Measurements from ENCODE around the gene TRNP1.

The TRNP1 gene

DNA sequence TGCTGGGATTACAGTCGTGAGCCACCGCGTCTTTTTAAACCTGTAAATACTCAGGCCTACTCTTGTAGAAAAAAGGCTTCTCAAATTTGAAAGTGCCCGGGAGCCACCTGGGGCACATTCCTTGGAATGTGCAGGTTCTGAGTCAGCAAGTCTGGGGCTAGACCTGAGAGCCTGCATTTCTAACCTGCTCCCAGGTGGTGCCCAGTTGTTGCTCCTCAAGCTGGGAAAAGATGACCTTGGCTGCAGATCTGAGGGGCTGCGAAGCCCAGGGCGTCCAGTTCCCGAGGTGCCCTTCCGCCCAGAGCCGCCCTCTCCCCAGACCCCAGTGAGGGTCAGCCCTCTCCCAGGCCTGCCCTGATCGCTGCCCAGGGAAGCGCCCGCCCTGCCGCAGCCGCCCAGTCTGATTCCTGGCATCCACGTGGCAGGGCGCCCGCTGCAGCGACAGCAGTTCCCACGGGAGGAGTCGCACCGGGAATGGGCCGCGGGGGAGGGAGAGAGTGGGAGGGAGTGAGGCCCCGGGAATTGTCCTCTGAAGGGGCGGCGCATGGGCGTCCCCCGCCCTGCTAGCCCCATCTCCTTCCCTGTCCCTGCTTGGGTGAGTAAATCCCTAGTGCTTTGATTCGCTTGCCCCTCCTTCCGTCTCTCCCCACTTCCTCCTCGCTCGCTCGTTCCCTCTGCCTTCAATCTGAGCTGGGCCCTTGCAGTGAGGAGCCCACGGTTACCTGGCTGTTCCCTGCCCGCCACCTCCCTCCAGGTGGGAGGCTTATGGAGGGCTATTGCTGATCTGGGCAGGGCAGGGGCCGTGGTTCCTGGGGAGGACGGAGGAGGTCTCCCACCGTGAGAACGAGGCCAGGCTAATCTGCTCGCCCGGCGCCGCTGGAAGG is 38.0 kb downstream of the TRNP1 start:
- no peak for DNase-seq

DNA sequence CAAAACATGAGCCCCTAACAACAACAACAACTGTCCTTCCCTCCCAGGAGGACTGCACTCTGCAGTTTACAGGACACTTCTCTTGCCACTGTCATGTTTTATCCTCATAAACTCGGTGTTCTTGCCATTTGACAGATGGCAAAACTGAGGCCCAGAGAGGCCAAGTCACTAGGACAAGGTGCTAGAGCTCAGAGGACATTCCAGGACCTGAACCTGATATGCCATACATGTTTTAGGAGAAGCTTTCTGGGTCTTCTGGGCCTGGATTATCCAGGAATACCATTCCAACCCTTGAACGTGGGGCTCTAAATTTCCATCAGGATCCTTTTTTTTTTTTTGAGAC is 38.6 kb downstream of the TRNP1 start:
- no peak for DNase-seq

DNA sequence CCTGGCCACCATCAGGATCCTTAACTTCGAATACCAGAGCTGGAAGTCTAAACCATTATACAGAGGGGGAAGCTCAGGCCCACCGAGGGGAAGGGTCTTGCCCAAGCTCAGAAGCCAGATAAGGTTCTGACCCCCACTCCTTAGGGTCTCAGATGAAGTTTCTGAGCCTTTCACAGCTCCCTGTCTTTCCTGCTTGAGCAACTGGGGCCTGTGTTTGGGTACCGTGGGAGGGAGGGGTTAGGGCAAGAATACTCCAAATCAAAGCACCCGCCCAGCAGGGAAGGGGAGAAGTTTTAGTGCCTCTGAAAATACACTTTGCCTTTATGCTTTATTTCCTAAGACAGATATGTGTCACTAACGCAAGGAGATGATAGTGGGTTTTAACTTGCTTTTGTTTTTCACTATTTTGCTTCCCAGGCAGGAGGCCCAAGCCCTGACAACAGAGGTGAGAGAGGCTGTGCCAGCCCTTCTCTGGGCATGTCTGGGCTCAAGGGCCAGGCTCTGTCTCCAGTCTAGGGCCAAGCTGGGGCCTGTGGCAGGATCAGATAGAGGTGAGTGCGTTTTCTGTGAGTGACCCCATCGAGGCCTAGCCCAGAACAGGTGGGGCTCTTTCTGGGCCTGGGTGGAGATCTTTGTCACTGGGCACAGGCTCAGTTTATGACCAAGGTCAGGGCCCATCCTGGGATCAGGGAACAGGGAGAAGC is 39.7 kb downstream of the TRNP1 start:
- DNase-seq = no peak

DNA sequence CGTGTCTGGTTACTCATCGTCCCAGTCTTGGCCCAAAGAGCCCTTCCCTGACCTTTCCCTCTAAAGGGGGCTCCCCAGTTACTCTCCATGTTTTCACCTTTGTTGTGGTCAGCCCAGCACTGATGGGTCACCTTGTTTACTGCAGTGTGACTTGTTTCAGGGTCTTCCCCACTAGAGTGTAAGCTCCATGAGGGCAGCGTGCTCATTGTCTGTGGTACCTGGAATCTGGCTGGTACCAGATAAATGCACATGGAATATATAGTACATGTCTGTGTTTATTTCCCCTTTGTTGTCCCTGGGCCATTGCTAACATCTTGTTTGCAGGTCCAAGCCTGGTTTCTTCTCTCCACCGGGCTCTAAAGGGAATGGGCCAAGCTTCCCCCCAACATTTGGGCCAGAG is 41.9 kb downstream of the TRNP1 start:
- DNase-seq = no peak

DNA sequence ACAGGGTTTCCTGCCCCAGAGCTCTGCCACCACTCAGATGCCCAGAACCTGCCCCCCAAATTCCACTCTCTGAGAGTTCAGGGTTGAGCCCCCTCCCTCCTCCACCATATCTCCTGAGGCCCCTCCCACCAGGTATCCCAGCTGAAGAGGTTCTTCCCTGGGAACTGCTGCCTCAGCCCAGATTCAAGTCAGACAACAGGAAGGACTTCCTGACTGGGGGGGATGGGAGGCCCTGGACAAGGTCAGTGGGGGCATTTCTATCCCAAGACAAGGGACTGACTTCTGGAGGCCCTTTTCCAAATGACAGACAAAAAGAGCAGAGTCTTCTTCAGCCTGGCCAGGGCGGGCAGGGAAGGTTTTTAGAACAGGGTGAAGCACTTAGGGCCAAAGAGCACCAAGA is 43.2 kb downstream of the TRNP1 start:
- no peak for DNase-seq

DNA sequence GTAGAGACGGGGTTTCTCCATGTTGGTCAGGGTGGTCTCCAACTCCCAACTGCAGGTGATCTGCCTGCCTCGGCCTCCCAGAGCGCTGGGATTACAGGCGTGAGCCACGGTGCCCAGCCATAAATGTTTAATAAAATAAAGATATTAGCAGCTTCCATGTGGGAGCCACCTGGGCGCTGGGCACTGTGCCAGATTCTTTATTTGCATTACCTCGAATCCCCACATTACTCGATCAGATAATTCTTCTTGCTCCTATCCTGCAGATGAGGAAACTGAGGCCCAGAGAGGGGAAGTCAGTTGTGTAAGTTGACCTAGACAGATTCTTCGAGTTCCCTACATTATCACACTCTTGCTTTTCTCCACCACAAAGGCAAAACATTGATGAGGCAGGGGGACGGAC is 44.0 kb downstream of the TRNP1 start:
- no peak for DNase-seq

DNA sequence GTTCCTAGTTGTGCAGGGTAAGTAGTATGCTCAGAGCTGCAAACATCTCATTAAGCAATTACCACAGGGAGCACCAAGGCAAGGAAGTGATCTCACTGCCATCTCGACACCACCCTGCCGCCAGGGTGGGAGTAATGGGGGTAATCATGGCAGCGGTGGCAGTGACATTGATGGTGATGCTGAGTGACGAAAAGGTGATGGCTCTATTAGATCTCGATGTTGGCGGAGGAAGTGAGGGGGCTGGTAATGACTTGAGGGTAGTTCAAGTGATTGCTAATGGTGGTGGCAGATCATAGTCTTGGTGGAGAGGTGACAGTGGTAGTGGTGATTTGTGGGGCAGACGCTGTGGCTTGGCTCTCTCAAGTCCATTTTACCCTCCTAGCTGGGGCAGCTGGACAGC is 44.5 kb downstream of the TRNP1 start:
- no peak for DNase-seq

DNA sequence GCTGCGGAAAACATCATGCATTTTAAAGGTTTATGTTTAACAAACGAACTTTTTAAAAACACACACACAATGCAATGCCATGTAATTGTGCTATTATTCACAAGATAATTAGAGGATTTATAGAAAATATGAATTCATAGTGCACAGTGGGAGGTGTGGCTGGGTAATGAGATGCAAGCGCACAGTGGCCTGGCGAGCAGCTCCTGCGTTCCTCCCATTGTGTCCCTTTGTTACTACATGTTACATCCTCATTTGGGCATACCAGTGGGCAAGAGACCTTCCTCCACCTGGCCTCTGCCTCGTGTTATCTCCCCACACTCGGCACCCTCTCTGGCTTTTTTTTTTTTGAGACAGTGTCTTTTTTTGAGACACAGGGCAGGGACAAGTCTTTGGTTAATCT is 49.2 kb downstream of the TRNP1 start:
- no peak for DNase-seq

DNA sequence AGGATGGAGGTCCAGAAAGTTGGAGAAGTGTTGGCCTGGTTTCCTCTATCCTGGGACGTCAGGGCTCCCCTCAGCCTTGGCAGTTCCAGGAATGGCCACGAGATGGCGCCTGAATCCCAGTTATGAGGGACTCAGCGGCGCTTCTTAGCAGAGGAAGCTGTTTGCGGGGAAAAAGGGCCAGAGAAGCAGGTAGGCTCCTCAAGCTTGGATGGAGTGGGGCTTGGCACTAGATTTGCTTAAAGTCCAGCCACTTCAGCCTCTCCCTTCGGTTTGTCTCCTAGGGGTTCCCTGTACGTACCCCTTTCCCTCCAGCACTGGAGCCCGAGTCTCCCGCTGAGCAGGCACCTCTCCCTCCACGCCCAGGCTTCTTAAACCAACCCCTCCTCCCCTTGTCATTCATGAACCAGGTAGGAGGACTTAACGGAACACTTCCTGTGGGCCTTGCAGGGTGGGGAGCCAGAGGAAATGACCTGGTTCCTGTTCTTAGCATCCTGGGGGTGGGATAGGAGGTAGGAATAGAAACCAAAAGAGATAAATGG is 51.2 kb downstream of the TRNP1 start:
- DNase-seq = no peak

DNA sequence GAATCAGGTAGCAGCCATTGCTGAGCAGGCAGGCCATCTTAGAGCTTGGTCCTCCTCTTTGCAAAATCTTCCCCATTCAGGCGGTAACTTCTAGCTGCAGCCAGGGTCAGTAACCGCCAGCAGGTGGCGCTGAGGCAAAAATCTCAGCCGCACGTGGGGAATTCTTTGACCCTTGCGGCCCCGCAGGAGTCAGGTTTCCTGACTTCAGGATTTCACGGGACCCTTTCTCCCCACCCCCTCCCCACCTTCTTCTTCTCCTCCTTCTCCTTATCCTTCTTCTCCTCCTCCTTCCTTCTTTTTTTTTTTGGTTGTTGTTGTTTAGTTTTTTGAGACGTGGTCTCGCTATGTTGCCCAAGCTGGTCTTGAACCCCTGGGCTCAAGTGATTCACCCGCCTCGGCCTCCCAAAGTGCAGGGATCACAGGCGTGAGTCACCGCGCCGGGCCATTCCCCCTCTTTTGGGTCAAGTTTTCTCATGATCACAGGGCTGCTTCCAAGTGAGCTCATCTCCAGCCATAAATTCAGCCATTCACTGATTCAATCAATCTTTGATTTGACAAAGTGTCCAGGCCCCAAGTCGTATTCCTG is 52.6 kb downstream of the TRNP1 start:
- no peak for DNase-seq

DNA sequence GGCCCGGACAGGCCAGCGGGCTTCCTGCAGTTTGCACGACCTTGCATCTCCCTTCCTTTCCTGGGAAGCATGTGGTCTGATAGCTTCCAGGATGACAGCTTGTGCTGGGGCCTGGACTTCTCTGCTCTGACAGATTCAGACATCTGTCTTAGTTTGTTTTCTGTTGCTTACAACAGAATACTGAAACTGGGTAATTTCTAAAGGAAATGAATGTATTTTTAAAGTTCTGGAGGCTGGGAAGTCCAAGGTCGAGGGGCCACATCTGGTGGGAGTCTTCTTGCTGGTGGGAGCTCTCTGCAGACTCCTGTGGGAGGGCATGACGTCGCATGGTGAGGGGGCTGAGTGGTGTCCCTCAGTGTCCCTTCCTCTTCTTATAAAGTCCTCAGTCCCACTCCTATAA is 54.4 kb downstream of the TRNP1 start:
- DNase-seq = no peak

DNA sequence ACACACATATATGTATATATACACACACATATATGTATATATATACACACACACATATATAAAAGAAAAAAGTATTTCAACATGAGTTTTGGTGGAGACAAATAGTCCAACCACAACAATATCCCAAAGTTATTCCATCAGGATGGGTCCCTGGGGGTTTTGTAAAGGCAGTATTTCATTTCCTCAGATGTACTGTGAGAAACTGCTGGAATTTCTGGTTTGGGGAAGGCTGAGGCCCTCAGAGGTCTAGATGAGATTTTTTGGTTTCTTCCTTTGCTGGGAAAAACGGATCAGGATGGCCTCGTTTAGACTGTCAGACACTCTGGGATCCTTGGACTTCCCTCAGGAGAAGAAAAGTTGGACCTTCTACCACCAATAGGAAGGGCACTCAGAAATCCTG is 55.6 kb downstream of the TRNP1 start:
- no peak for DNase-seq

DNA sequence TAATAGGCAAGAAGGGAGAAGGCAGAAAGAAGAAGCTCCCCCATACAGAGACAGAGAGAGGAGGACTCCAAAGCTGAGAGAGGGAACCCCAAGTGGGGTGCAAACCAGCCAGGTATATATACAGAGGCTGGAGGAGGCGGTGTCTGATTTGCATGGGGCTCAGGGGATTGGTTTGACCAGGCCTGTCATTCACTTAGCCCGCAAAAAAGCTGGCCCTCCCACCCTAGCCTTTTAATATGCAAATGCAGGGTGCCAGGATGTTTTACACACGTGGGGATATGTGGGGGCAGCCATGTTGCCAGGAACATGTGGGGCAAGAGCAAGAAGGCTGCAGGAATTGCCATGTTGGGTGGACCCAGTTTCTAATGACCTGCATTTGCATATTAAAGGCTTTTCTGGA is 56.1 kb downstream of the TRNP1 start:
- DNase-seq = no peak

Measured in NCI-H2081 treated with DMSO at 0.1 percent for 48 hours (cell line).